Fibroblast of lung (primary cell): ENCODE data around the gene INSYN1. TPM values are rescaled to one million over a fixed set of nuclear protein-coding genes. Genes with fewer than 3 reads are reported as not detected.

Experiments
- DNase-seq, 2 donors: peaks; one replicate each; pipeline versions ENCODE4 v3.0.0 to v3.0.0-alpha.2; 2010; ENCODE audit warnings: low read depth in 2 of 2
- H2AFZ ChIP-seq: 2 replicates; pipeline ENCODE4 v1.5.1; 2012; ENCODE audit warnings: low read length, control low read depth, inconsistent platforms
- H3K27ac ChIP-seq: 2 replicates; pipeline ENCODE4 v1.5.1; 2011; ENCODE audit warnings: low read length, control low read depth; ENCODE audit not compliant: insufficient read depth
- H3K27me3 ChIP-seq: 2 replicates; pipeline ENCODE4 v1.5.1; 2011; ENCODE audit warnings: mild to moderate bottlenecking, low read length; ENCODE audit not compliant: control insufficient read depth, insufficient read depth
- H3K36me3 ChIP-seq: 2 replicates; pipeline ENCODE4 v1.5.1; 2011; ENCODE audit warnings: low read length; ENCODE audit not compliant: control insufficient read depth, insufficient read depth
- H3K4me1 ChIP-seq: 2 replicates; pipeline ENCODE4 v1.5.1; 2011; ENCODE audit warnings: low read length; ENCODE audit not compliant: control insufficient read depth, insufficient read depth; ENCODE audit errors: extremely low read depth
- H3K4me2 ChIP-seq: 2 replicates; pipeline ENCODE4 v1.5.1; 2011; ENCODE audit warnings: low read length, control low read depth; ENCODE audit not compliant: insufficient read depth; ENCODE audit errors: extremely low read depth
- H3K4me3 ChIP-seq, 4 experiments: fragments of 200-600 bp in 1 of 4; sonication (generic) in 1 of 4; replicated peaks in 1 of 4; 2 replicates each; pipeline ENCODE4 v1.5.1; 2011 to 2016; ENCODE audit warnings: low read length in 4 of 4, low read depth in 3 of 4, mild to moderate bottlenecking in 3 of 4, control low read depth in 2 of 4, inconsistent platforms in 1 of 4, mixed read lengths in 1 of 4; ENCODE audit not compliant: insufficient read depth in 1 of 4; ENCODE audit errors: control extremely low read depth in 1 of 4
- H3K79me2 ChIP-seq: 2 replicates; pipeline ENCODE4 v1.5.1; 2012; ENCODE audit warnings: mild to moderate bottlenecking, low read length, inconsistent platforms; ENCODE audit not compliant: control insufficient read depth, insufficient read depth
- H3K9ac ChIP-seq: 2 replicates; pipeline ENCODE4 v1.5.1; 2011; ENCODE audit warnings: mild to moderate bottlenecking, low read length, control low read depth; ENCODE audit not compliant: insufficient read depth
- H3K9me3 ChIP-seq: 2 replicates; pipeline ENCODE4 v1.5.1; 2012; ENCODE audit warnings: low read depth, low read length; ENCODE audit not compliant: control insufficient read depth, insufficient read depth
- H4K20me1 ChIP-seq: 2 replicates; pipeline ENCODE4 v1.5.1; 2011; ENCODE audit warnings: low read length; ENCODE audit not compliant: control insufficient read depth, insufficient read depth; ENCODE audit errors: extremely low read depth
- CTCF ChIP-seq, 2 donors: IDR thresholded peaks in 1 of 2; conservative IDR thresholded peaks in 1 of 2; 1 replicate in 1 of 2; 2 replicates in 1 of 2; pipeline ENCODE4 v1.5.1; 2011 to 2012; ENCODE audit warnings: low read length in 2 of 2, control low read depth in 1 of 2, inconsistent platforms in 1 of 2, low read depth in 1 of 2, mild to moderate bottlenecking in 1 of 2
- EZH2 ChIP-seq: IDR thresholded peaks from 2 replicates; pipeline ENCODE4 v1.5.1; 2012; ENCODE audit warnings: low read length, control low read depth, mild to moderate bottlenecking; ENCODE audit errors: missing control alignments
- polyA plus RNA-seq, 2 donors: library from polyadenylated mRNA; depleted of rRNA in 1 of 2; stranded (reverse) in 1 of 2; unstranded in 1 of 2; fragments of >200 nt; gene quantifications; 2 replicates each; pipeline ENCODE4 v1.2.1, GENCODE V29; 2011 to 2012; ENCODE audit warnings: missing spikeins in 1 of 2
- total RNA-seq: library from RNA; depleted of rRNA; stranded (reverse); fragments of >200 nt; gene quantifications from 2 replicates; pipeline ENCODE4 v1.2.1, GENCODE V29; 2014

Gene INSYN1
- total and polyA plus RNA-seq, 2 donors (not counting 1 experiment from before 2014, with no cell fraction given), result 0.51 to 1.2 TPM

GRCh38 chr15:73758461-73758860 lies 5.3 kb upstream of the INSYN1 start:
- H2AFZ ChIP-seq, result no peak overlapping the region
- H3K36me3 ChIP-seq, result no peaks in the 10 kb centered on the region
- H3K4me2 ChIP-seq, result no peak overlapping the region
- no peaks in the 10 kb centered on the region for H3K79me2 ChIP-seq
- peaks cover 30% of the 10 kb centered on the region for H3K27me3 ChIP-seq
- DNase-seq, result no peak
- H3K9ac ChIP-seq, result no peak overlapping the region
- TF ChIP-seq EZH2 (no peak), CTCF (conservative IDR thresholded peaks at IDR 0.05 in 1 of 2, IDR thresholded peaks at IDR 0.05 in 1 of 2; ENCODE audit: low read depth in 1 of 2, low read length in 2 of 2) (no peak)
- no peak overlapping the region for H3K27ac ChIP-seq
- no peak overlapping the region for H3K4me3 ChIP-seq
- H3K4me1 ChIP-seq, result no peaks in the 10 kb centered on the region
- H4K20me1 ChIP-seq, result no peaks in the 10 kb centered on the region
- no peaks in the 10 kb centered on the region for H3K9me3 ChIP-seq

- no peaks in the 10 kb centered on the region for H3K4me1 ChIP-seq
- no peak overlapping the region for H2AFZ ChIP-seq
- peaks cover 29% of the 10 kb centered on the region for H3K27me3 ChIP-seq
- no peak overlapping the region for H3K4me2 ChIP-seq
- no peaks in the 10 kb centered on the region for H3K9me3 ChIP-seq
- no peak for TF ChIP-seq CTCF (conservative IDR thresholded peaks at IDR 0.05 in 1 of 2, IDR thresholded peaks at IDR 0.05 in 1 of 2; ENCODE audit: low read depth in 1 of 2, low read length in 2 of 2)
- TF ChIP-seq EZH2, result no peak
- H4K20me1 ChIP-seq, result no peaks in the 10 kb centered on the region
- no peaks in the 10 kb centered on the region for H3K36me3 ChIP-seq
- DNase-seq, result no peak
- no peaks in the 10 kb centered on the region for H3K79me2 ChIP-seq
- H3K27ac ChIP-seq, result no peak overlapping the region
- H3K9ac ChIP-seq, result no peak overlapping the region
- H3K4me3 ChIP-seq, result no peak overlapping the region
Measured at GRCh38 chr15:73757571-73757970, 4.4 kb upstream of the INSYN1 start.

DNA sequence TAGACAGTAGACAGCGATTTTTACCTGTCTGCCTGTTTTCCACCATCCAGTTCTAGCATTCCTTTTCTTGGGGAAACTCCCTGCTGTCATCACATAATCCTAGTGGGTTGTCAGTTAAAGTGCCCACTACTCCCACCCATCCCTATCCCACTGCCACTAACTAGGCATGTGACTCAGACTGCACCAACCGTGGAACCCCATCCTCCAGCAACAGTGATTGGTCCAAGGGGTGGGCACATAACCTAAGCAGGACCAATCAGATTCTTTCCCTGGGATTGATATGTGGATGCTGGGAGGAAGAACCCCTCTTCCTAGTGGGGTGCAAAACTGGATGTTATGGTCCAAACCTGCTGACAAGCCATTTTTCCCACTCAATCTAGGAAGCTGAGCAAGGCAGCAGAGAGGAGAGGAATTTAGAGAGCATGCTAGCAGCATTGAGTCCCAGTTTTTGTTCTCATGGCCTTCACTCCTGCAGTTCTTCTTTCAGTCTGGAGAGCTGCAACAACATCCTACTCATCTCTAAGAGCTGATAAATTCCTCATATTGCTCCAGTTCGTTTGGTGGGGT lies 3.9 kb upstream of the INSYN1 start:
- Histone ChIP-seq H2AFZ (no peak overlapping the region), H3K4me3 (no peak overlapping the region), H3K27ac (no peak overlapping the region), H3K4me2 (no peak overlapping the region), H4K20me1 (no peaks in the 10 kb centered on the region), H3K9ac (no peak overlapping the region), H3K9me3 (no peaks in the 10 kb centered on the region), H3K4me1 (no peaks in the 10 kb centered on the region), H3K36me3 (no peaks in the 10 kb centered on the region), H3K79me2 (no peaks in the 10 kb centered on the region), H3K27me3 (peaks cover 28% of the 10 kb centered on the region)
- TF ChIP-seq EZH2 (no peak), CTCF (conservative IDR thresholded peaks at IDR 0.05 in 1 of 2, IDR thresholded peaks at IDR 0.05 in 1 of 2; ENCODE audit: low read depth in 1 of 2, low read length in 2 of 2) (no peak)
- DNase-seq, result no peak
